HG03432 (cell line): ENCODE measurements around the gene RNF2.
"Not testable (repeated sequence)": the region's sequence is repeated elsewhere in the genome, so short reads cannot be mapped to it uniquely, and the experiment has no call there.

Experiments
- ATAC-seq: cut with Tn5 transposase; IDR thresholded peaks from one replicate; pipeline ENCODE4 v1.9.1; 2021; ENCODE audit warnings: mild to moderate bottlenecking, moderate library complexity; ENCODE audit not compliant: unreplicated experiment

RNF2 gene

GRCh38 chr1:185049670-185050069 lies 4.3 kb downstream of the RNF2 start:
- no peak for ATAC-seq

- no peak for ATAC-seq
Observed at GRCh38 chr1:185050823-185051451, 5.6 kb downstream of the RNF2 start.

- ATAC-seq, result no peak
Observed at GRCh38 chr1:185053204-185053603, 7.8 kb downstream of the RNF2 start.

- no peak for ATAC-seq
Observed at GRCh38 chr1:185054365-185055060, 9.2 kb downstream of the RNF2 start.

- no peak for ATAC-seq
Observed at GRCh38 chr1:185058110-185058509, 12.8 kb downstream of the RNF2 start.

- no peak for ATAC-seq
Observed at GRCh38 chr1:185058876-185059275, 13.5 kb downstream of the RNF2 start.

- ATAC-seq, result no peak
Observed at GRCh38 chr1:185059950-185060571, 14.7 kb downstream of the RNF2 start.

GRCh38 chr1:185062710-185063370 lies 17.5 kb downstream of the RNF2 start:
- ATAC-seq, result no peak

- ATAC-seq, result no peak
Observed at GRCh38 chr1:185063719-185064118, 18.4 kb downstream of the RNF2 start.

- ATAC-seq, result not testable (repeated sequence)
Observed at GRCh38 chr1:185065006-185065405, 19.6 kb downstream of the RNF2 start.

GRCh38 chr1:185066181-185066580 lies 20.8 kb downstream of the RNF2 start:
- no peak for ATAC-seq

GRCh38 chr1:185068341-185068740 lies 23.0 kb downstream of the RNF2 start:
- no peak for ATAC-seq

- no peak for ATAC-seq
Observed at GRCh38 chr1:185069202-185069772, 23.9 kb downstream of the RNF2 start.

GRCh38 chr1:185070051-185070450 lies 24.7 kb downstream of the RNF2 start:
- ATAC-seq, result no peak

- no peak for ATAC-seq
Observed at GRCh38 chr1:185073725-185074124, 28.4 kb downstream of the RNF2 start.

GRCh38 chr1:185074307-185074706 lies 28.9 kb downstream of the RNF2 start:
- ATAC-seq, result no peak

- ATAC-seq, result no peak
Observed at GRCh38 chr1:185075476-185075875, 30.1 kb downstream of the RNF2 start.

- ATAC-seq, result no peak
Observed at GRCh38 chr1:185077374-185077773, 32.0 kb downstream of the RNF2 start.

- no peak for ATAC-seq
Observed at GRCh38 chr1:185080422-185080821, 35.1 kb downstream of the RNF2 start.

- no peak for ATAC-seq
Observed at GRCh38 chr1:185083818-185084217, 38.5 kb downstream of the RNF2 start.

- ATAC-seq, result no peak
Observed at GRCh38 chr1:185087101-185087500, 41.7 kb downstream of the RNF2 start.
